Measurements from ENCODE around the gene SCGN. TPM values are rescaled to one million over a fixed set of nuclear protein-coding genes. Genes with fewer than 3 reads are reported as not detected.

Gene SCGN
- total RNA-seq, 1 donor from 2014 or later = not detected

- H3K4me3 ChIP-seq (ENCODE audit: low read depth, low read length) = no peak overlapping the region
- no peaks in the 10 kb centered on the region for H3K36me3 ChIP-seq (ENCODE audit: control insufficient read depth, insufficient read depth, low read length)
- no peak for TF ChIP-seq CTCF (IDR thresholded peaks at IDR 0.05; ENCODE audit: insufficient read depth, low read length, poor library complexity, severe bottlenecking)
- no peaks in the 10 kb centered on the region for H3K27me3 ChIP-seq (ENCODE audit: control insufficient read depth, insufficient read depth, low read length)
- DNase-seq (ENCODE audit: low read depth) = no peak
Observed at GRCh38 chr6:25676775-25677174, 24.8 kb downstream of the SCGN start.

GRCh38 chr6:25681848-25682247, 29.8 kb downstream of the SCGN start:
- no peak for TF ChIP-seq CTCF (IDR thresholded peaks at IDR 0.05; ENCODE audit: insufficient read depth, low read length, poor library complexity, severe bottlenecking)
- Histone ChIP-seq H3K36me3 (ENCODE audit: control insufficient read depth, insufficient read depth, low read length) (no peaks in the 10 kb centered on the region), H3K4me3 (ENCODE audit: low read depth, low read length) (no peak overlapping the region), H3K27me3 (ENCODE audit: control insufficient read depth, insufficient read depth, low read length) (no peaks in the 10 kb centered on the region)
- no peak for DNase-seq (ENCODE audit: low read depth)

DNA sequence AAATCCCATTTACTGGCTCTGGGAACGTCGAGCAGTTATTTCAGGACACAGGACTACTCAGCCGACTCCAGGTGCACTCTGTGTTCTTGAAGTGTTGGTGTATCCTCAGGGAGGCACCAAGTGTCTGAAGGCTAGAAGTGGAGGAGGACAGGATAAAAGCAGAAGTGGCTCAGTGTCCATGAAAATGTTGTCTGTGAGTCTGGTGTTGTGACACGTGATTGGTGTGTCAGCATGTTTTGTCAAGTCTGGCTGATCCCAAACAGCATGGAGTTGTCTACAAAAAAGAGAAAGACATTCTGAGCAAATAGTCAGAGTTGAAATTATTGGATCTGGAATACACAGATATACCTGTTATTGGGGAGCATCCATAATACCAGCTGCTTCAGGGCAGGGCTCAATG, 30.3 kb downstream of the SCGN start:
- Histone ChIP-seq H3K4me3 (ENCODE audit: low read depth, low read length) (no peak overlapping the region), H3K27me3 (ENCODE audit: control insufficient read depth, insufficient read depth, low read length) (no peaks in the 10 kb centered on the region), H3K36me3 (ENCODE audit: control insufficient read depth, insufficient read depth, low read length) (no peaks in the 10 kb centered on the region)
- DNase-seq (ENCODE audit: low read depth) = no peak
- no peak for TF ChIP-seq CTCF (IDR thresholded peaks at IDR 0.05; ENCODE audit: insufficient read depth, low read length, poor library complexity, severe bottlenecking)

DNA sequence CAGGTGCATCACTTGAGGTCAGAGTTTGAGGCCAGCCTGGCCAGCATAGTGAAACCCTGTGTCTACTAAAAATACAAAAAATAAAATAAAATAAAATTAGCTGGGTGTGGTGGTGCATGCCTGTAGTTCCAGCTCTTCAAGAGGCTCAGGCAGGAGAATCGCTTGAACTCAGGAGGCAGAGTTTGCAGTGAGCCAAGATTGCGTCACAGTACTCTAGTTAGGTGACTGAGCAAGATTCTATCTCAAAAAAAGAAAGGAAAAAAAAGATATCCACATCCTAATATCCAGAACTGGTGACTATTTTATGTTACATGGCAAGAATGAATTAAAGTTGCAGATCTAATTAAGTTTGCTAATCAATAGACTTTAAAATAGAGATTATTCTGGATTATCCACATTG, 32.5 kb downstream of the SCGN start:
- no peak for TF ChIP-seq CTCF (IDR thresholded peaks at IDR 0.05; ENCODE audit: insufficient read depth, low read length, poor library complexity, severe bottlenecking)
- Histone ChIP-seq H3K4me3 (ENCODE audit: low read depth, low read length) (no peak overlapping the region), H3K27me3 (ENCODE audit: control insufficient read depth, insufficient read depth, low read length) (no peaks in the 10 kb centered on the region), H3K36me3 (ENCODE audit: control insufficient read depth, insufficient read depth, low read length) (no peaks in the 10 kb centered on the region)
- DNase-seq (ENCODE audit: low read depth) = no peak

- Histone ChIP-seq H3K36me3 (ENCODE audit: control insufficient read depth, insufficient read depth, low read length) (no peaks in the 10 kb centered on the region), H3K27me3 (ENCODE audit: control insufficient read depth, insufficient read depth, low read length) (no peaks in the 10 kb centered on the region), H3K4me3 (ENCODE audit: low read depth, low read length) (no peak overlapping the region)
- no peak for DNase-seq (ENCODE audit: low read depth)
- TF ChIP-seq CTCF (IDR thresholded peaks at IDR 0.05; ENCODE audit: insufficient read depth, low read length, poor library complexity, severe bottlenecking) = no peak
Observed at GRCh38 chr6:25685251-25685650, 33.2 kb downstream of the SCGN start.

- no peaks in the 10 kb centered on the region for H3K36me3 ChIP-seq (ENCODE audit: control insufficient read depth, insufficient read depth, low read length)
- H3K27me3 ChIP-seq (ENCODE audit: control insufficient read depth, insufficient read depth, low read length) = no peaks in the 10 kb centered on the region
- no peak for DNase-seq (ENCODE audit: low read depth)
- H3K4me3 ChIP-seq (ENCODE audit: low read depth, low read length) = no peak overlapping the region
- TF ChIP-seq CTCF (IDR thresholded peaks at IDR 0.05; ENCODE audit: insufficient read depth, low read length, poor library complexity, severe bottlenecking) = no peak
Observed at GRCh38 chr6:25685896-25686295, 33.9 kb downstream of the SCGN start.

Measured in kidney epithelial cell (primary cell).